SK-N-SH (cell line): ENCODE measurements around the gene USB1. TPM values are rescaled to one million over a fixed set of nuclear protein-coding genes. Genes with fewer than 3 reads are reported as not detected.

Experiments used
- CTCF ChIA-PET: fragments of 300-600, 350-600 bp; formaldehyde crosslinking; extraction: SDS; loops from one replicate; lab custom pipeline; 2021; lab: Yijun Ruan, JAX
- POLR2A ChIA-PET: fragments of 350-600 bp; sonication (Branson Sonifier 250); formaldehyde crosslinking; extraction: SDS; loops from one replicate; lab custom pipeline; 2020; ENCODE audit warnings: antibody characterized with exemption, inconsistent platforms; lab: Yijun Ruan, JAX
- DNase-seq: peaks from one replicate; pipeline ENCODE4 v3.0.0; 2012
- H2AFZ ChIP-seq: fragments of 200-600 bp; sonication (generic); 2 replicates; pipeline ENCODE4 v1.8.1; 2016; ENCODE audit warnings: antibody characterized with exemption, mild to moderate bottlenecking, low read depth
- H3F3A ChIP-seq: fragments of 200-600 bp; sonication (generic); replicated peaks from 2 replicates; pipeline ENCODE3; 2016; ENCODE audit warnings: antibody characterized with exemption, mild to moderate bottlenecking; ENCODE audit not compliant: insufficient read depth
- H3K27ac ChIP-seq, 2 experiments: fragments of 200-500 bp in 1 of 2; fragments of 200-600 bp in 1 of 2; sonication (Bioruptor generic) in 1 of 2; sonication (generic), shearing (Covaris generic) in 1 of 2; 2 replicates each; pipeline versions ENCODE4 v1.5.1 to v1.6.1; 2014 to 2016; ENCODE audit warnings: low read depth in 2 of 2, inconsistent platforms in 1 of 2, low read length in 1 of 2, mild to moderate bottlenecking in 1 of 2, mixed read lengths in 1 of 2
- H3K27me3 ChIP-seq: fragments of 200-600 bp; sonication (generic), shearing (Covaris generic); 2 replicates; pipeline ENCODE4 v1.6.1; 2016; ENCODE audit warnings: mixed run types; ENCODE audit not compliant: insufficient read depth
- H3K36me3 ChIP-seq, 2 experiments: fragments of 200-500 bp in 1 of 2; fragments of 200-600 bp in 1 of 2; sonication (Bioruptor generic) in 1 of 2; sonication (generic) in 1 of 2; replicated peaks in 1 of 2; 2 replicates each; pipeline versions ENCODE3 to v1.5.1; 2014 to 2016; ENCODE audit warnings: low read length in 1 of 2, mild to moderate bottlenecking in 1 of 2; ENCODE audit not compliant: insufficient read depth in 2 of 2, control insufficient read depth in 1 of 2
- H3K4me1 ChIP-seq, 2 experiments: fragments of 200-500 bp in 1 of 2; fragments of 200-600 bp in 1 of 2; sonication (Bioruptor generic) in 1 of 2; sonication (generic), shearing (Covaris generic) in 1 of 2; 2 replicates each; pipeline versions ENCODE4 v1.5.1 to v1.6.1; 2014 to 2016; ENCODE audit warnings: low read depth in 1 of 2, low read length in 1 of 2, mixed run types in 1 of 2; ENCODE audit not compliant: insufficient read depth in 2 of 2, control insufficient read depth in 1 of 2
- H3K4me2 ChIP-seq: fragments of 200-600 bp; sonication (generic), shearing (Covaris generic); 2 replicates; pipeline ENCODE4 v1.6.1; 2017; ENCODE audit warnings: mixed run types
- H3K4me3 ChIP-seq, 2 experiments: fragments of 200-500 bp in 1 of 2; fragments of 200-600 bp in 1 of 2; sonication (Bioruptor generic) in 1 of 2; sonication (generic), shearing (Covaris generic) in 1 of 2; 2 replicates each; pipeline versions ENCODE4 v1.5.1 to v1.8.1; 2014 to 2016; ENCODE audit warnings: low read depth in 2 of 2, inconsistent platforms in 1 of 2, low read length in 1 of 2, mild to moderate bottlenecking in 1 of 2, mixed read lengths in 1 of 2, moderate library complexity in 1 of 2
- H3K79me2 ChIP-seq: fragments of 200-600 bp; sonication (generic); 2 replicates; pipeline ENCODE4 v1.8.1; 2017; ENCODE audit warnings: mild to moderate bottlenecking; ENCODE audit not compliant: insufficient read depth
- H3K9ac ChIP-seq: fragments of 200-600 bp; sonication (generic); 2 replicates; pipeline ENCODE4 v1.6.1; 2017; ENCODE audit warnings: mixed run types
- H3K9me2 ChIP-seq: fragments of 200-600 bp; sonication (generic); 2 replicates; pipeline ENCODE4 v1.6.1; 2017; ENCODE audit warnings: mixed run types
- H3K9me3 ChIP-seq: fragments of 200-600 bp; sonication (generic); 2 replicates; pipeline ENCODE4 v1.6.1; 2017; ENCODE audit warnings: mixed run types, mild to moderate bottlenecking, moderate library complexity
- H4K20me1 ChIP-seq: fragments of 200-600 bp; sonication (generic); 2 replicates; pipeline ENCODE4 v1.6.1; 2017; ENCODE audit warnings: mild to moderate bottlenecking, mixed run types; ENCODE audit not compliant: insufficient read depth
- EP300 ChIP-seq, 2 experiments: IDR thresholded peaks; 2 replicates each; pipeline versions ENCODE4 v1.4.0 to v1.6.1; 2012; ENCODE audit warnings: borderline replicate concordance in 1 of 2, low read depth in 1 of 2, low read length in 1 of 2
- EZH2phosphoT487 ChIP-seq: fragments of 200-600 bp; sonication (generic); IDR thresholded peaks from 2 replicates; pipeline ENCODE4 v1.6.1; 2017; ENCODE audit warnings: low read depth, mixed run types, mild to moderate bottlenecking, antibody characterized with exemption, moderate library complexity, borderline replicate concordance
- FOSL2 ChIP-seq: IDR thresholded peaks from 2 replicates; pipeline ENCODE4 v1.4.0; 2012; ENCODE audit warnings: low read depth, mild to moderate bottlenecking, moderate library complexity, borderline replicate concordance
- FOXJ3 ChIP-seq: sonication (generic); formaldehyde crosslinking; IDR thresholded peaks from 2 replicates; pipeline ENCODE4 v1.5.1; 2020; ENCODE audit warnings: mild to moderate bottlenecking, missing genetic modification reagents
- FOXM1 ChIP-seq: IDR thresholded peaks from 2 replicates; pipeline ENCODE4 v1.4.0; 2012; ENCODE audit warnings: low read depth, mild to moderate bottlenecking
- IRF3 ChIP-seq: fragments of 150-350 bp; IDR thresholded peaks from 2 replicates; pipeline ENCODE4 v1.6.1; 2016; ENCODE audit warnings: mild to moderate bottlenecking, low read depth, low read length
- NFIC ChIP-seq: IDR thresholded peaks from 2 replicates; pipeline ENCODE4 v1.4.0; 2012; ENCODE audit warnings: borderline replicate concordance
- NRF1 ChIP-seq: IDR thresholded peaks from 2 replicates; pipeline ENCODE4 v1.6.1; 2012; ENCODE audit warnings: low read depth, mild to moderate bottlenecking, low read length
- PBX3 ChIP-seq: IDR thresholded peaks from 2 replicates; pipeline ENCODE4; 2012
- POLR2AphosphoS5 ChIP-seq: IDR thresholded peaks from 2 replicates; pipeline ENCODE4 v1.6.1; 2012; ENCODE audit warnings: low read depth, low read length
- RCOR1 ChIP-seq: fragments of 150-350 bp; IDR thresholded peaks from 2 replicates; pipeline ENCODE4 v1.6.1; 2017; ENCODE audit warnings: antibody characterized with exemption, low read length
- REST ChIP-seq: IDR thresholded peaks from 2 replicates; pipeline ENCODE4 v1.6.1; 2012; ENCODE audit warnings: mild to moderate bottlenecking, low read depth, low read length, moderate library complexity
- RFX5 ChIP-seq: IDR thresholded peaks from 2 replicates; pipeline ENCODE4 v1.6.1; 2012; ENCODE audit warnings: mild to moderate bottlenecking, improper control_type of control experiment, low read length
- SIN3A ChIP-seq: IDR thresholded peaks from 2 replicates; pipeline ENCODE4 v1.6.1; 2012; ENCODE audit warnings: low read depth, mild to moderate bottlenecking, low read length, moderate library complexity, borderline replicate concordance
- SMC3 ChIP-seq: IDR thresholded peaks from 2 replicates; pipeline ENCODE4 v1.6.1; 2012; ENCODE audit warnings: low read depth, low read length, improper control_type of control experiment
- TCF12 ChIP-seq: IDR thresholded peaks from 2 replicates; pipeline ENCODE4 v1.4.0; 2012
- TEAD4 ChIP-seq: IDR thresholded peaks from 2 replicates; pipeline ENCODE4 v1.4.0; 2012; ENCODE audit warnings: mild to moderate bottlenecking, borderline replicate concordance; ENCODE audit not compliant: insufficient read depth
- USF1 ChIP-seq: IDR thresholded peaks from 2 replicates; pipeline ENCODE4 v1.4.0; 2012; ENCODE audit warnings: low read depth, borderline replicate concordance
- YY1 ChIP-seq: IDR thresholded peaks from 2 replicates; pipeline ENCODE4 v1.4.0; 2012; ENCODE audit warnings: low read depth, mild to moderate bottlenecking
- ZBTB33 ChIP-seq: IDR thresholded peaks from 2 replicates; pipeline ENCODE4 v1.4.0; 2012; ENCODE audit warnings: low read depth, borderline replicate concordance
- WGBS: methylation state at CpG from one replicate; pipeline ENCODE4 v1.1.6; 2017; ENCODE audit warnings: low lambda C conversion rate; 5-methylcytosine and 5-hydroxymethylcytosine counted together
- polyA plus RNA-seq, 3 experiments: library from polyadenylated mRNA; depleted of rRNA; stranded (reverse); fragments of >200 nt; gene quantifications; 2 replicates each; pipeline ENCODE4 v1.2.3, GENCODE V29; 2012

USB1 gene
- polyA plus RNA-seq, 1 of the 3 experiments (the other 2 are of a cell fraction): 94.1 TPM

GRCh38 chr16:58032710-58033293 is 31.6 kb downstream of the USB1 start (continued):
- TF ChIP-seq TEAD4 (no peak), RFX5 (no peak), ZBTB33 (no peak), NRF1 (no peak), FOXJ3 (CRISPR knock-in tag) (peak; percentile 88; the same call in 1 of the 2 replicates), NFIC (no peak), FOSL2 (no peak), FOXM1 (no peak), RCOR1 (peak; percentile 80), YY1 (no peak)

GRCh38 chr16:58034128-58034685 is 33.0 kb downstream of the USB1 start:
- TF ChIP-seq FOXM1 (no peak), TCF12 (no peak), REST (no peak), USF1 (no peak), TEAD4 (no peak), RFX5 (no peak), FOXJ3 (CRISPR knock-in tag) (no peak), EP300 (IDR thresholded peaks at IDR 0.05; ENCODE audit: borderline replicate concordance in 1 of 2, low read depth in 1 of 2, low read length in 1 of 2) (no peak), EZH2phosphoT487 (no peak), SIN3A (no peak), PBX3 (no peak), IRF3 (no peak), NRF1 (no peak), SMC3 (no peak), POLR2AphosphoS5 (no peak), YY1 (no peak)
- Histone ChIP-seq H3K4me2 (no peak overlapping the region), H3K27ac (no peak overlapping the region; a peak in 1 of 4 replicates), H3K4me3 (no peak overlapping the region), H3F3A (no peaks in the 10 kb centered on the region), H3K4me1 (peaks cover 0 to 61% of the 10 kb centered on the region in 2 experiments; a peak in 1 of 4 replicates), H3K79me2 (no peaks in the 10 kb centered on the region), H3K36me3 (no peaks in the 10 kb centered on the region), H4K20me1 (no peaks in the 10 kb centered on the region), H3K9me2 (no peaks in the 10 kb centered on the region), H3K27me3 (no peaks in the 10 kb centered on the region), H3K9ac (no peak overlapping the region), H3K9me3 (no peaks in the 10 kb centered on the region), H2AFZ (no peak overlapping the region)
- DNase-seq: peak; percentile 14
- WGBS: 77% methylated on average over 11 of the region's 14 CpGs
- CTCF ChIA-PET: interaction anchor here (0.6 to 6.1 kb wide), 11 partner anchors 11 to 303 kb away, joined by 3 to 72 read pairs (median 4); partner anchors contain the start of gene CFAP20
- POLR2A ChIA-PET: interaction anchor here (2.2 to 2.3 kb wide), 2 partner anchors 11 to 87 kb away, joined by 11 to 16 read pairs; no protein-coding TSS in a partner anchor
